GM21528 (cell line): ENCODE measurements around the gene IMPDH1.
A peak's percentile ranks its signal among the peaks of the same experiment; 100 is the strongest.
"Not testable (repeated sequence)": the region's sequence is repeated elsewhere in the genome, so short reads cannot be mapped to it uniquely, and the experiment has no call there.

ENCODE experiments used
- ATAC-seq: cut with Tn5 transposase; IDR thresholded peaks from one replicate; pipeline ENCODE4 v1.9.1; 2021; ENCODE audit warnings: mild to moderate bottlenecking, moderate library complexity; ENCODE audit not compliant: unreplicated experiment, low FRiP score

The IMPDH1 gene

DNA sequence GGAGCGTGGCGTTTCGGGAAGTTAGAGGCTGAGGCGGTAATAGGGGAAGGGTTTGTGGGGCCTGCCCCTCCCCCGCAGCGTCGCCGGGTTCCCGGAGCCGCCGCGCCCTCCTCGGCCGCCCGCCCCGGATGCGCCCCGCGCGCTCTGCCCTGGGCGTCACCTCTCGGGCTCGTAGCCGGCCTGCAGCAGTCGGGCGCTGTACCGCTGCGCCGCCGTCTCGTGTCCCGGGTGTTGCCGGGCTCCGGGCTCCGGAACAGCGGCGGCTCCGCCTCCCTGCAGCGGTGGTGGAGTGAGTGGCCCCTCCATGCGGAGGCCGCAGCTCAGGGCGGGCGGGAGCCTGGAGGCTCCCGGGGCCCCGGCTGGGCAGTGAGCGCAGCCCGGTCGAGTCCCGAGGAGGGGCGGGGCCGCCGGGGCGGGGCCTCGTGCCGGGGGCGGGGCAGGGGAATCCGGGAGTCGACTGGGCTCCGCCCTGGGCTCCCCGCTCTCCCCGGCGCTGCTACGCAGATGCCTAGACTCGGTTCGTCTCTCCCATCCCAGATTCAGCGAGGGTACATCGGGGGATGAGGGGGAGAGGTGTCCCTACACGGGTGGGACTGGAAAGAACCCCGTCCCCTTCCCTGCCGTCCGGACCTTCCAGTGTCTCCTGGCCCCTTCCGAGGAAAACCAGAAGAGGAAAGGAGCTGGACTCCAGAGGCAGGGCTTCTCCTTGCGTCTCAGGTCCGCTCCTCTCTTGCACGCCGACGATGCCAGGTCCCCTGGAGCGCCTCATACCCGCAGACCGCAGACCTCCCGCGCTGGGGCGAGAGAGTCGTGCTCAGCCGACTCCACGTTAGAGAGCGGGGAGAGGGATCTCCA, at the start of gene IMPDH1:
Gene IMPDH1 (minus strand): TSS at position 387 of the 855 bp plus-strand sequence. CDS start 81 bp downstream, at position 306.
- peak; percentile 85 for ATAC-seq

DNA sequence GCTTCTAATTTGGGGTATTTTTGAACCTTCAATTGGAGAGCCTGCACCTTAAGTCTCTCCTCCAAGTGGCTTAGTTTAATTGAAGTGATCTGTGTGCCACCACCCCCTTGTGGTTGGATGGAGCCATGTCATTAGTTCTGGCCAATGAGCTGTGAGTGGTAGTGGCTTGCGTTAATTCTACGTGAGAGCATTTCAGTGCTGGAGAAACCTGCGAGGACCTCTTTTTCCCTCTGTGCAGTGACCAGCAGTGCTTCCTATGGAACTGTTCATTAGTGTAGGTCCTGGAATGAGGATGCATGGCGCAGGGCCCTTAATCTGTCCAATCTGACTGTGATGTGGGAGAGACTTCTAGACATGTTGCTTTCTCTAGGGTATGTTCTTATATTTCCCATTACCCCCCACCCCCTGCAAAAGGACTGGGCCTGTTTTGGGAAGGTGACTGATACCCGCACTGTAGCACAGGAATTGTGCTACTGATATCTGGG, 49.7 kb upstream of the IMPDH1 start:
- ATAC-seq, result peak; percentile 45

DNA sequence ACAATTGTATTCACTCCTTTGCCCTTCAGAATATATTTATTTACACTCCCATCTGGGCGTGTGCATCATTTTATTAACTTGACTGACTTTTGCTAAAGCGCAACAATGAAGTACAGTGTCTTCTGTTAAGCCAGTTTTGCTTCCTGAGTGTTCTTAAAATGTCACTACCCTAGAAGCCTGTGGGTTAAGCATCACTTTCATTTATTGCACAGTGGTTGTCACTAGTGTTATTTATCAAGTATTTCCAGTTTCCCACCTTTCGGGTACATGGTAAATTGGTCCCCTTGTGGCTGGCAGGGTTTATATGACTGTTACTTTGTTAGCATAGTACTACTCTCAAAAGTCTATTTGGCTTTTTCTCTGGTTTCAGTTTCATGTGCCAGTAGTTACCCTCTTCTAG, 49.2 kb upstream of the IMPDH1 start:
- ATAC-seq, result peak; percentile 15

DNA sequence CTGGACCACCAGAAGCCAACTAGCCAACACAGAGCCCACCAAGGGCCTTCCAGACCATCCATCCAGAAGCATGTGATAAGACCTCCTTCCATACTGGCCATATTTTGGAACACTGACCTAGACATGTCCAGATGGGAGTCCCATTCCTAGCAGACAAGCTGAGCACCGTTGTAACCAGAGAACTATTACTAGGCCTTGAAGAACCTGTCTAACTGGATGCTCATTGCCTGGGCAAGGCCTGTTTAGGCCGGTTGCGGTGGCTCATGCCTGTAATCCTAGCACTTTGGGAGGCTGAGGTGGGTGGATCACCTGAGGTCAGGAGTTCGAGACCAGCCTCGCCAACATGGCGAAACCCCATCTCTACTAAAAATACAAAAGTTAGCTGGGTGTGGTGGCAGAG, 47.6 kb upstream of the IMPDH1 start:
- not testable (repeated sequence) for ATAC-seq

DNA sequence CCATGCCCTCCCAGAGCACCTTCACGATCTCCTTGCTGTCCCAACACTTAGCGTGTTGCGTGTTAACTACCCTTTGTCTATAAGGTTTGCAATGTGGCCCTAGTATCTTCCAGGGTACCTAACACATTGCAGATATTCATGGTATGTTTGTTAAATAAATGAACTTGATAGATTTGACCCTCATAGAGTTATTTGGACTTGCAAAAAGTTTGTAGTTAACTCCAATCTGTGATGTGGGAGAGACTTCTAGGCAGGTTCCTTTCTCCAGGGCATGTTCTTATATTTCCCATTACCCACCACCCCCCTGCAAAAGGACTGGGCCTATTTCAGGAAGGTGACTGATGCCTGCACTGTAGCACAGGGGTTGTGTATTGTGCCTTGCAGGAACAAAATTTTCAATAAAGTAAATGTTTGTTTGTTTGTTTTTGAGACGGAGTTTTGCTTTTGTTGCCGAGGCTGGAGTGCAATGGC, 46.5 kb upstream of the IMPDH1 start:
- ATAC-seq, result peak; percentile 26

DNA sequence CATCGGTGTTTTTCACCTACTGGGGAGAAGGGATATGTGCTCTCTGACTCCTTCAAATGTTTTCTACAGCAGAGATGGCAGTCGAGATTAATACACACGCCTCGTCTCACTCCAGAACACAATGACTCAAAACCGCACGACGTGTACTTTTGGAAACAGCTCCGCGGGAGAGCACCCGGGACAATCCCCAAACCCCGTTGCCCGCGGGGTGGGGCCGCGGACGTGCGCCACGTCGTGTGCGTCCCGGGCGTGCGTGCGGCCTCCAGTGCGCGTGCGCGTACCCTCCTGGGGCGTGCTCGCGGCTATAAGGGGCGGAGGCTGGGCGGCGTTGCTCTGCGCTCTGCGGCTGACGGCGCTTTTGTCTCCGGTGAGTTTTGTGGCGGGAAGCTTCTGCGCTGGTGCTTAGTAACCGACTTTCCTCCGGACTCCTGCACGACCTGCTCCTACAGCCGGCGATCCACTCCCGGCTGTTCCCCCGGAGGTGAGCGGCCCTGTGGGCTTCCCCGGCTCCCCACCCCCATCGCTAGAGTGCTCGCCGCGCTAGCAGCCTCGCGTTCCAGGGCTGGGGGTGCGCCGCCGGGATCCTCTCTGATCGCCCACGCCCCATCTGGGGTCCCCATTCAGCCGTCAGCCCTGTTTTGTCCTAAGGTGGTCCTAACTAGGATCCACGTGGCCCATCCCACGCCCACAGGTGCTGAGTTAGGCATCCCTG, 45.9 kb upstream of the IMPDH1 start, which contains the start of gene HILPDA:
Gene HILPDA (plus strand): TSS at position 336 of the 712 bp plus-strand sequence. CDS start 1,391 bp downstream, outside the sequence.
- peak; percentile 89 for ATAC-seq

DNA sequence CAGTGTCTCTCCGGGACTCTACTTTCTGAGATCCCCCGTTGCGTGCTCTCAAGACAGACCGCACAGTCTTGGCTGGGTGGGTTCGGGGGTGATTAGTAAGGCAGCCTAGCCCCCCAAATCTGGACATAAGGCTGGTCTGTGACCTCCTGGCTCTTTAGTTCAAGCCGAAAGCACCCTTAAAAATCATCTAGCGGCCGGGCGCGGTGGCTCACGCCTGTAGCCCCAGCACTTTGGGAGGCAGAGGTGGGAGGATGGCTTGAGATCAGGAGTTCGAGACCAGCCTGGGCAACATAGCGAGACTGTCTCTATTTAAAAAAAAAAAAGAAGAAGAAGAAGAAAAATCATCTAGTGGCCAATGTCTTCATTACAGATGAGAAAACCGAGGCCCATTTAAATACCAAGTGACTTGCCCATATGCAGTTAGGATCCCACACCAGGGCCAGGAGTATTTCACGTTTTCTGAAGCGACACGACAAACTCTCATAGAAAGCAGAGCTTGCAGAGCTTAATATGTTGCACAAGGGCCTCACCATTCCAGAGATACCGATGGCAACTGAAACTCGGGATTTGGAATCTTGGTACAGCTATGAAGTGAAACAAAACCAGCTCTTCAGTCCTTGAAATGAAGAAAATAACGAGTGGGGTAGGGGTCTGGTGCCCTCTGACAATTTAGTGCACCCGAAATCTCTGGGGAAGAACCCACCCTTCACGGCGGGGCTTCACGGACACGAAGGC, 45.2 kb upstream of the IMPDH1 start:
- no peak for ATAC-seq

DNA sequence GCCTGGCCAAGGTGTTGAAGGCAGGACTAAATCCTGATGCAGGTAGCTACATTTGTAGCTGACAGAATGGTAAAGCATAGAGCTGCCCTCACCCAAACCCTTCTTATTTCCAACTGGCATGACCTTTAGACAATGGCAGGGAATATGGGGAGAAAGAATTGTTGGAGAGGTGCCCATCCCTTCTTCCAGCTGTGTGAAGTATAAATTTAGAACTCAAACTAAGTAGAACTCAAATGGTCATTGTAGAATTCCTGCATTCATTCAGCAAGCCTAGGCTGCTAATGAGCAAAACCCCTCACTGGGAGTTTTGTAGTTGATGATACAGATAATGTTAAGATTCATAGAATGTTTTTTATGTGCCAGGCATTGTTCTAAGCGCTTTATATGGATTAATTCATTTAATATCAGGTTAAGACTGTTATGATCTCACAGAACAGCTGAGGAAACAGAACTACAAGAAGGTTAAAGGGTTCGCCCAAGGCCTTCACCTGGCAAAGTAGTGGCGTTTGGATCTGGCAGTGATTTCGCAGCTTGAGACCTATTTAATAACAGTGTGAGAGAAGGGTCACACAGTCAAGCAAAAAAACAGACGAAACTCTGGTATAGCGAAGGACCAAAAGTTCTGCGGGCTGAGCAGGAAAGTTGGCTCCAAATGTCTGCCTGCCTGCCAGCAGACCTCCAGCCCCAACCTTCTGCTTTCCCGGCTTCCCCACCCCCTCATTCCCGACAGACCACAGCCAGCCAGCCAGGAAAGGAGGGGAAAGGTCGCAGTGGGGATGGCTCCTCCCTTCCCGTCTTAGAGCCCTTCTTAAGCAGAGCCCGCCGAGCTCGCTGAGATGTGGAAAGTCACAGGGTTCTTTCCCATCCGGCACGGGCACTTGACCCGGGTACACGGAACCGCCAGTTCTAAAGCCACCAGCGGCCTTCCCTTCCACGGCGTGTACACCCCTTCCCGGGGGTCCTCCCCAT, 44.3 kb upstream of the IMPDH1 start:
- no peak for ATAC-seq

DNA sequence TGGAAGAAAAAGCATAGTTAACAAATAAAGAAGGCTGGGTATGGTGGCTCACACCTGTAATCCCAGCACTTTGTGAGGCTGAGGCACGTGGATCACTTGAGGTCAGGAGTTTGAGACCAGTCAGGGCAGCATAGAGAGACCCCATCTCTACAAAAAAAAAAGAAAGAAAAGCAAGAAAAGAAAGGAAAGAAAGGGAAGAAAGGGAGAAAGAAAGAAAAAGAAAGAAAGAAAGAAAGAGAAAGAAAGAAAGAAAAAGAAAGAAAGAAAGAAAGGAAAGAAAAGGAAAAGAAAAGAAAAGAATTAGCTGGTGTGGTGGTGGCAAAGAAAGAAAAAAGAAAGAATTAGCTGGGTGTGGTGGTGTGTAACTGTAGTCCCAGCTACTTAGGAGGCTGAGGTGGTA, 42.8 kb upstream of the IMPDH1 start:
- no peak for ATAC-seq

DNA sequence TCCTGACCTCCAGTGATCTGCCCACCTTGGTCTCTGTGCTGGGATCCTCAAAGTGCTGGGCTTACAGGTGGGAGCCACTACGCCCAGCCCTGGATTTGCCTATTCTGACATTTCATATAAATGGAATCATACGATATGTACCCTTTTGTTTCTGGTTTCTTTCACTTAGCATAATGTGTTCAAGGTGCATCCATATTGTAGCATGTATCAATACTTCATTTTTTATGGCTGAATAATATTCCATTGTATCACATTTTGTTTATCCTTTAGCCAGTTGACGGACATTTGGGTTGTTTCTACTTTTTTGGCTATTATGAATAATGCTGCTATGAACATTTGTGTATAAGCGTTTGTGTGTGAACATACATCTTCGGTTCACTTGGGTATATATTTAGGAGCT, 41.1 kb upstream of the IMPDH1 start:
- ATAC-seq, result no peak

DNA sequence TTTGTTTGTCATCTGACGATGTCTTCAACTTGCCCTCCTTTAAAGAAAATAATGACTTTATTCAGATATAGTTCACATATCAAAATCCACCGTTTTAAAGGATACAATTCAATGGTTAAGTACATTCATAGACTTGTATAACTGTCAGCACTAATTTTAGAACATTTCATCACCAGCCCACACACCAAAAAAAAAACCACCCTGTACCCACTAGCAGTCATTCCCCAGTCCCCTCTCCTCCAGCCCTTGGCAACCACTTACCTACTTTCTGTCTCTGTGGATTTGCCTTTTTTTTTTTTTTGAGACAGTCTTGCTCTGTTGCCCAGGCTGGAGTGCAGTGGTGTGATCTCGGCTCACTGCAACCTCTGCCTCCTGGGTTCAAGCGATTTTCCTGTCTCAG, 40.6 kb upstream of the IMPDH1 start:
- ATAC-seq, result no peak

DNA sequence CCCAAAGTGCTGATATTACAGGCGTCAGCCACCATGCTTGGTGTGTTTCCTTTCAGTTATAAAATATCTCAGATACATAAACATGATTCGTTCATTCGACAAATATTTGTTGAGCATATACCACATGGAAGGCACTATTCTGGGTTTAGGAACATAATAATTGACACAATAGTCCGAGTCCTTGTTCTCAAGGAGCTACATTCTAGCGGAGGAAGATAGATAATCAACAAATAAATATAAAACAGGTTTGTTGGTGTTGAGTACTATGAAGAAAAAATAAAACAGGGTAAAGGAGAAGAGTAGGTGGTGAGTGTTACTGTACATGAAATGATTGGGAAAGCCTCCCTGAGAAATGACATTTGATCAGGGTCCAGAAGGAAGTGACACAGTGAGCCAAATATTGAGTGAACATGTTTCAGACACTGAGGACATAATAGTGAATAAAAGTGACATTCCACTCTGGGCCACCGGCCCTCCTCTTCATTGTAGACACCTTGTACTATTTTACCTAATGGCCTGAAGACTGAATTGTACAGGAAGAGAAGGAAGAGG, 39.0 kb upstream of the IMPDH1 start:
- ATAC-seq, result no peak

DNA sequence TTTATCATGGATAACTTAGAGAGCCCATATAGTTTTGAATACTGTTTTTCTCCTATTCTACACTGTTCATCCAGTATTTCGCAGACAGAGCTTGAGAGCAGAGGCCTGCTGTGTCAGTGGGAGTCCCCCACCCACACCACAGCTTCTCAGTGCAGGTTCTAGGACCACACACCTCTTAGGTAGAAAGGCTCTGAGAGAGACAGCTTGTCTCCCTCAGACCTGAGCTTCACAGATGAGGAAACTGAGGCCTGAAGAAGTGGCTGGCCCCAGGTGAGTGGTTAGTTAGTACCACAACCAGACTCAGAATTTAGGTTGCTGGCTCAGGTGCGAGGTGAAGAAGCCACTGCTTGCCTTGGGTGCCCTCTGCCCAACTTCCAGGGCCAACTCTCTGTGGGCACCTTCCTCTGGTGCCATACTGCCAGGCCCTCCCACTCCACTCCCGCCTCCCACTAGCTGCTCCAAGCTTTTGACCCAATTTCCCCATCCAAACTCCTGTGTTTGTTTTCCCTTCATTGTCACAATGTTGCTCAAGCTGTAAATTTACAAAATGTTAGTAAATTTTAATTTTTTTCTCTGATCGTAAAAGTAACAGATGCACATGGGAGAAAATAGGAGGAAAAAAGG, 38.3 kb upstream of the IMPDH1 start:
- no peak for ATAC-seq

DNA sequence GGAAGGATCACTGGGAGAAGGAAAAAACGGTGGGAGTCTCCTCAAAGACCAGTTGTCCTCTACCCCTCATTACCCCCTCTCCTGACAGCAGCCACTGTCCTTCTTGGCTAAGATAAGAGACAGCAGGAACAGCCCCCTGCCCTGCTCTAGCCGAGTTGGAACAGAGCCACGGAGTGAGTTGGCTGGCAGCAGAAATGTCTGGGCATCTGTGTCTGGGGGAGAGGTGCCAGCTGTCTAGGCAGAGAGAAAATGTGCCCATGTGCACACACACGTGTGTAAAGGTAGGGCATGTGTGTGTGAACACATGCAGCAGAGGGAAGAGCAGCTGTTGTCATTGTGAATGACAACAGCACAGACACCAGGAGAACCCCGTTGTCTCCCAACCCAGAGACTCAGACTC, 36.5 kb upstream of the IMPDH1 start:
- ATAC-seq, result no peak

DNA sequence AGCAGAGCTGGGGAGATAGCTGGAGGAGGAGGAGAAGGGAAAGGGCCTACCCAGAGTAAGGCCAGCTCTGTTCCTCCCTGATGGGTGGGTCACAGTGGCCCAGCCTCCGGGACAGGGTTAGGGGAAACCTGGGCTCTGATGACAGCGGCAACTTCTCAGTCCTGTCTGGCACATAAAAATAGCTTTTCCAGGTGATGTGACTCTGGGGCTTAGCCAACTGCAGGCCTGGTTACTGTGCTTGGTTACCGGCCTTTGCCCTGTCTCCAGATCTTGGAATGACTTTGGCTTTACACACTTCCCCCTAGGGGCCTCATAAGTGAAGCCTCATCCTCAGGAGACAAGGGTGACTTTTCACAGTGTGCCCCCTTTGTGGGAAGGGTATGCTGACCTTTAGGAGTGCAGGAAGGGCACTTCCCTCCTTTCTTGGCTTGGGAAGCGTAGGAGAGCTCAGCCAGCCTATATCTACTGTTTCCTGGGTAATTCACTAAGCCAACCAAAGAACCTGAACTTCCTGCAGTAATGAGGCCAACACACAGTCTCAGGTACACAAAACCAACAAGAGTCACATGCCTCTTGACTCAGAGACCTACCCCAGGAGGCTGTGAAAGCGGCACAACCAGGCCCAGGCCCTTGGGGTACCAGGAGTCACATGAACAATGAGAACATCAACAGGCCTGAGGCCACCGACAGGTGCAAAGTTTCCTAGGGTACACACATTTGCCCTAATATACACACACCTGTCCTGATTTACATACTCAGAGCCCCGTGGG, 34.2 kb upstream of the IMPDH1 start:
- no peak for ATAC-seq

DNA sequence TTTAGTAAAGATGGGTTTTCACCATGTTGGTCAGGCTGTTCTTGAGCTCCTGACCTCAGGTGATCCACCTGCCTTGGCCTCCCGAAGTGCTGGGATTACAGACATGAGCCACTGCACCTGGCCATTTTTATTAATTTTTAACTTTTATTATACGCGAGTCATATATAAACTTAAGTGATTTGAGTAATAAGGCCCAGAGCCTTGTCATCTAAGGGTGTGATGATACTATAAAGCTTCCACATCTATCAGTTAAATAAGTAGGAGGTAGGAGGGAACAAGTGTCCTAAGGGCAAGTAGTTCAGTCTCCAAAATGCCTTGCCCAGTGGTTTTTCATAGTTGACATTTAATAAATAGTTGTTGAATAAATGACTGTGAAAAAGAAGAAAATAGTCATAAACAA, 32.6 kb upstream of the IMPDH1 start:
- no peak for ATAC-seq

DNA sequence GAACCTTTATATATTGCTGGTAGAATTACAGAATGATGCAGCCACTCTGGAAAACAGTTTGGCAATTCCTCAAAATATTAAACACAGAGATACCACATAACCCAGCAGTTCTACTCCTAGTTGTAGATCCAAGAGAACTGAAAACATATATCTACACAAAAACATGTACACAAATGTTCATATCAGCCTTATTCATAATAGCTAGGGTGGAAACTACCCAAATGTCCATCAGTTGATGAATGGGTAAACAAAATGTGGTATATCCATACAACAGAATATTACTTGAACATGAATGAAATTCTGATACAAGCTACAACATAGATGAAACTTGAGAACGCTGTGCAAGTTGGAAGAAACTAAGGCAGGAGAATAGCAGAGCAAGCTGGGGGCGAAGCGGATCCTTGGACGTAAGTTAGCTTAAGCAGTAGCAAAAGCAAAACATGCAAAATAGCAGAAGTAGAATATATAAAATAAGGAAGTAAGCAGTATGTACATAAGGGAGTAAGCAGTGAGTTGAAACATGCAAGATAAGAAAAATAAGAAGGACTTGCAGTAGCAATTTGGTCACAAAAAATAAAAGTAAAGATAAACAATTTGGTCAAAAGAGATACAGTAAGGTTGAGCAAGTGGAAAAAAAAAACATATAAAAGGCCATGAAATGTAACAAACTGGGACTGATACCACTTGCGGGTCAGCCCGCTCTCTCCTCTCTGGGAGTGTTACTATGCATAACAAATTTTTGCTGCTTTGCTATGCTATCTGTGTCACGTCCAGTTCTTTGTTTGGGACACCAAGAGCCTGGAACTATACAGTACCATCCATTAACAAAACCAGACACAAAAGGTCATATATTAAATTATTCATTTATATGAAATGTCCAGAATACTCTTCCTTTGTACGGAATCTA, 27.9 kb upstream of the IMPDH1 start:
- peak; percentile 69 for ATAC-seq
